ENCODE results near the gene ZNF366. TPM values are rescaled to one million over a fixed set of nuclear protein-coding genes. Genes with fewer than 3 reads are reported as not detected.

ZNF366 gene
- total RNA-seq, 4 donors from 2014 or later = 2.8 to 6.5 (median 4.9) TPM

GRCh38 chr5:72512593-72512860 is 5.3 kb upstream of the ZNF366 start:
- no peak overlapping the region for H3K4me3 ChIP-seq
- H3K4me1 ChIP-seq = peaks cover 0 to 39% (median 16%) of the 10 kb centered on the region in 3 donors
- no peaks in the 10 kb centered on the region for H3K27me3 ChIP-seq
- ATAC-seq = no peak
- no peaks in the 10 kb centered on the region for H3K36me3 ChIP-seq
- H3K9me3 ChIP-seq = no peaks in the 10 kb centered on the region
- no peak overlapping the region for H3K27ac ChIP-seq
- TF ChIP-seq POLR2A (IDR thresholded peaks at IDR 0.05) = no peak
- no peak for TF ChIP-seq EP300 (IDR thresholded peaks at IDR 0.05)
- no peak for TF ChIP-seq CTCF (IDR thresholded peaks at IDR 0.05)
- no peak for TF ChIP-seq POLR2AphosphoS5 (IDR thresholded peaks at IDR 0.05)

GRCh38 chr5:72511774-72512592 is 4.8 kb upstream of the ZNF366 start:
- Histone ChIP-seq H3K36me3 (no peaks in the 10 kb centered on the region), H3K27ac (no peak overlapping the region), H3K4me1 (peaks cover 0 to 44% (median 16%) of the 10 kb centered on the region in 3 donors), H3K27me3 (no peaks in the 10 kb centered on the region), H3K9me3 (no peaks in the 10 kb centered on the region), H3K4me3 (no peak overlapping the region)
- WGBS, 2 donors (ENCODE audit: low coverage in 1 of 2) = 94 to 100% methylated on average over 4 to 6 of the region's 6 CpGs
- no peak for ATAC-seq
- TF ChIP-seq CTCF (IDR thresholded peaks at IDR 0.05) = no peak
- TF ChIP-seq POLR2AphosphoS5 (IDR thresholded peaks at IDR 0.05) = no peak
- TF ChIP-seq EP300 (IDR thresholded peaks at IDR 0.05) = no peak
- TF ChIP-seq POLR2A (IDR thresholded peaks at IDR 0.05) = no peak

GRCh38 chr5:72511366-72511765 is 4.2 kb upstream of the ZNF366 start:
- no peaks in the 10 kb centered on the region for H3K9me3 ChIP-seq
- peak overlapping the region in 1 of 4 donors; percentile 49 for H3K27ac ChIP-seq
- 68 to 83% methylated on average over 2 to 3 of the region's 3 CpGs for WGBS, 2 donors (ENCODE audit: low coverage in 1 of 2)
- no peaks in the 10 kb centered on the region for H3K36me3 ChIP-seq
- no peak for TF ChIP-seq POLR2AphosphoS5 (IDR thresholded peaks at IDR 0.05)
- ATAC-seq = no peak
- H3K4me1 ChIP-seq = peaks cover 0 to 46% (median 16%) of the 10 kb centered on the region in 3 donors
- no peak overlapping the region for H3K4me3 ChIP-seq
- H3K27me3 ChIP-seq = no peaks in the 10 kb centered on the region

GRCh38 chr5:72510610-72511181 is 3.5 kb upstream of the ZNF366 start:
- 24 to 40% methylated on average over 6 to 8 of the region's 8 CpGs for WGBS, 2 donors (ENCODE audit: low coverage in 1 of 2)
- no peak overlapping the region for H3K4me3 ChIP-seq

GRCh38 chr5:72509401-72509800 is 2.2 kb upstream of the ZNF366 start:
- H3K9me3 ChIP-seq = no peaks in the 10 kb centered on the region
- H3K27ac ChIP-seq = peak overlapping the region in 3 of 4 donors; percentile 53 to 69 (median 56)
- no peak overlapping the region for H3K4me3 ChIP-seq
- 80% methylated on average over 1 of the region's 7 CpGs; no CpG with 5 or more reads in 1 of the 2 donors for WGBS, 2 donors (ENCODE audit: low coverage in 1 of 2)
- no peaks in the 10 kb centered on the region for H3K27me3 ChIP-seq
- no peak for TF ChIP-seq EP300 (IDR thresholded peaks at IDR 0.05)
- TF ChIP-seq POLR2AphosphoS5 (IDR thresholded peaks at IDR 0.05) = no peak
- no peak for TF ChIP-seq POLR2A (IDR thresholded peaks at IDR 0.05)
- no peak for TF ChIP-seq CTCF (IDR thresholded peaks at IDR 0.05)
- H3K4me1 ChIP-seq = peaks cover 0 to 50% (median 16%) of the 10 kb centered on the region in 3 donors
- no peaks in the 10 kb centered on the region for H3K36me3 ChIP-seq
- ATAC-seq = peak; percentile 62

More at GRCh38 chr5:72510610-72511181, 3.5 kb upstream of the ZNF366 start:
- H3K4me1 ChIP-seq = peaks cover 0 to 46% (median 16%) of the 10 kb centered on the region in 3 donors
- H3K9me3 ChIP-seq = no peaks in the 10 kb centered on the region
- peak; percentile 35 for ATAC-seq
- no peaks in the 10 kb centered on the region for H3K36me3 ChIP-seq
- H3K27me3 ChIP-seq = no peaks in the 10 kb centered on the region
- TF ChIP-seq POLR2A (IDR thresholded peaks at IDR 0.05) (no peak), POLR2AphosphoS5 (IDR thresholded peaks at IDR 0.05) (no peak), EP300 (IDR thresholded peaks at IDR 0.05) (no peak), CTCF (IDR thresholded peaks at IDR 0.05) (no peak)
- H3K27ac ChIP-seq = peak overlapping the region in 3 of 4 donors; percentile 49 to 69 (median 56)
